ENCODE data around the gene GOLGA2.

DNA sequence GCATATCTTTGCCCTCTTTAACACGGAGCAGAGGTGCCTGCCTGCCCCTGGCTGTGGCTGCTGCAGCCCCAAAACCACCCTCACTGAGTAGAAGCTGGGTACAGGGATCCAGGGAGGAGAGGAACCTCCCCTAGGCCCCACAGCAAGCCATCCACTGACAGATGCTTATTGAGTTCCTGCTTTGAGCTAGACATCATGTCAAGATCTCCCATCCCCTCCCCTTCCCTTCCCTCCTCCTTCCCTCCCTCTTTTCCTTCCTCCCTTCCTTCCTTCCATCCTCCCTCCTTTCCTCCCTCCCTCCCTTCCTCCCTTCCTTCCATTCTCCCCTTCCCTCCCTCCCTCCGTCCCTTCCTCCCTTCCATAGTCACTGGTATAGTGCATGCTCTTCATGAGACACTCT is 29.3 kb downstream of the GOLGA2 start:
- TF ChIP-seq CTCF (IDR thresholded peaks at IDR 0.05) (no peak), POLR2AphosphoS5 (IDR thresholded peaks at IDR 0.05) (no peak), POLR2A (IDR thresholded peaks at IDR 0.05) (no peak)

All from upper lobe of left lung (tissue), 4 donors.